Heart right ventricle (tissue), 16 donors: ENCODE results near the gene ATXN1. TPM values are rescaled to one million over a fixed set of nuclear protein-coding genes. Genes with fewer than 3 reads are reported as not detected.

Source experiments
- ATAC-seq, 8 donors: fragments of 200-7000 bp; cut with Tn5 transposase; one replicate each; pipeline ENCODE4 v1.9.1; 2020; ENCODE audit warnings: mild to moderate bottlenecking in 8 of 8, moderate library complexity in 8 of 8, moderate number of reproducible peaks in 1 of 8
- DNase-seq, 2 donors: peaks; one replicate each; pipeline ENCODE4 v3.0.0-alpha.2; 2020
- H3K27ac ChIP-seq, 10 donors: fragments of 200-600 bp; sonication (generic) in 2 of 10; one replicate each; pipeline versions ENCODE4 v1.5.0 to v1.8.0; 2020 to 2022; ENCODE audit warnings: mild to moderate bottlenecking in 3 of 10
- H3K27me3 ChIP-seq, 7 donors: fragments of 200-600 bp; one replicate each; pipeline ENCODE4 v1.8.0; 2021 to 2022; ENCODE audit warnings: mild to moderate bottlenecking in 2 of 7
- H3K36me3 ChIP-seq, 9 donors: fragments of 200-600 bp; sonication (generic) in 1 of 9; one replicate each; pipeline versions ENCODE4 v1.5.0 to v1.8.0; 2020 to 2022; ENCODE audit warnings: mild to moderate bottlenecking in 2 of 9
- H3K4me1 ChIP-seq, 9 donors: fragments of 200-600 bp; sonication (generic) in 1 of 9; one replicate each; pipeline versions ENCODE4 v1.5.0 to v1.8.0; 2020 to 2022; ENCODE audit warnings: mild to moderate bottlenecking in 4 of 9
- H3K4me3 ChIP-seq, 10 donors: fragments of 200-600 bp; sonication (generic) in 2 of 10; one replicate each; pipeline versions ENCODE4 v1.5.0 to v1.8.0; 2020 to 2022; ENCODE audit warnings: mild to moderate bottlenecking in 7 of 10, moderate library complexity in 2 of 10
- H3K9me3 ChIP-seq, 11 donors: fragments of 200-600 bp in 10 of 11; sonication (generic) in 2 of 11; one replicate each; pipeline versions ENCODE4 v1.5.0 to v1.8.0; 2013 to 2022; ENCODE audit warnings: mild to moderate bottlenecking in 2 of 11, control low read depth in 1 of 11, moderate library complexity in 1 of 11
- CTCF ChIP-seq, 9 donors: fragments of 200-600 bp; sonication (generic) in 2 of 9; IDR thresholded peaks; one replicate each; pipeline versions ENCODE4 v1.5.0 to v1.8.0; 2021 to 2022; ENCODE audit warnings: antibody characterized with exemption in 9 of 9, mild to moderate bottlenecking in 5 of 9, moderate library complexity in 1 of 9
- WGBS, 2 donors: extraction: QIAGEN DNeasy Blood & Tissue Kit; methylation state at CpG; one replicate each; pipeline ENCODE4 v1.1.7; 2013; ENCODE audit warnings: inconsistent platforms in 1 of 2; 5-methylcytosine and 5-hydroxymethylcytosine counted together
- intact Hi-C, 10 donors: fragments of 100-400 bp; cut with DNase I; formaldehyde crosslinking; loops; one replicate each; pipeline versions ENCODE4 v1.11.1 to v1.14.2; 2022
- polyA plus RNA-seq, 2 donors: library from polyadenylated mRNA; stranded (reverse); fragments of 200-250 nt; gene quantifications; one replicate each; pipeline ENCODE4 v1.2.3, GENCODE V29; 2013
- total RNA-seq, 10 donors: library from RNA; stranded (reverse); fragmentation: NEBNext Ultra II Directional in 3 of 10; extraction: Animal tissue kit (Norgen Biotek cat#: 25700) in 3 of 10; gene quantifications; one replicate each; pipeline versions ENCODE4 v1.2.1 to v1.2.4, GENCODE V29; 2021 to 2023
- donor health status: Arrhythmogenic right ventricular cardiomyopathy.
- donor health status: ischemic (EF 13 %, LVEDD 7.1; RV severe dilation, severe dysfunction).
- donor health status: healthy with polysubstance abuse.
- donor health status: DM: no; HTN: yes; CAD: no.
- donor health status: DM: no; HTN: no; CAD: no.
- donor health status: ischemic (EF 25% LVEDD 6.9; RV normal size, moderate dysfunction).
- donor health status: ischemic (EF 25% LVEDD 5.7; RV mildly dilated, moderate dysfunction).
- donor health status: healthy.
- donor health status: DM: yes; HTN: yes; CAD: no.
- donor health status: Ischemic cardiomyopathy.
- donor health status: ischemic (EF 35%, LVEDD 5.7; RV mildly dilated, moderate dysfunction).
- donor health status: nonischemic (EF 11% LVEDD 7.7; RV severe dilation, severe dysfunction).
- donor health status: DM: yes; HTN: yes; CAD: no.
- donor health status: PGD.
- donor health status: ischemic (EF 29% LVEDD 5.4; RV normal size, mild dysfunction).
- donor health status: nonischemic (EF 23%, LVEDD 6.1; RV moderate dilation, normal function).

Gene ATXN1
- total and polyA plus RNA-seq, 12 donors: 4.1 to 46.5 (median 40.3) TPM

GRCh38 chr6:16741112-16742016 is 19.9 kb downstream of the ATXN1 start:
- intact Hi-C loops: no loop called here
- peak in 4 of 8 donors; percentile 42 to 52 (median 48) for ATAC-seq
- DNase-seq: no peak
- Histone ChIP-seq H3K27me3 (no peaks in the 10 kb centered on the region), H3K36me3 (peaks cover 0 to 12% (median 0%) of the 10 kb centered on the region in 9 donors), H3K4me1 (peaks cover 9 to 85% (median 74%) of the 10 kb centered on the region in 9 donors), H3K27ac (peak overlapping the region in 9 of 10 donors; percentile 6 to 66 (median 31)), H3K9me3 (no peaks in the 10 kb centered on the region), H3K4me3 (no peak overlapping the region)
- WGBS, 2 donors: 60 to 63% methylated on average over 8 of the region's 8 CpGs
- TF ChIP-seq CTCF (IDR thresholded peaks at IDR 0.05): no peak

- DNase-seq: no peak
- Histone ChIP-seq H3K27ac (peak overlapping the region in 2 of 10 donors; percentile 7 to 66), H3K4me3 (no peak overlapping the region), H3K36me3 (peaks cover 0 to 9% (median 0%) of the 10 kb centered on the region in 9 donors), H3K9me3 (no peaks in the 10 kb centered on the region), H3K4me1 (peaks cover 9 to 90% (median 78%) of the 10 kb centered on the region in 9 donors), H3K27me3 (no peaks in the 10 kb centered on the region)
- intact Hi-C loops: no loop called here
- ATAC-seq: no peak
- TF ChIP-seq CTCF (IDR thresholded peaks at IDR 0.05): no peak
Observed at GRCh38 chr6:16740097-16740496, 21.2 kb downstream of the ATXN1 start.

GRCh38 chr6:16739329-16739801 is 21.9 kb downstream of the ATXN1 start:
- no peaks in the 10 kb centered on the region for H3K9me3 ChIP-seq
- peak overlapping the region in 2 of 10 donors; percentile 7 to 66 for H3K27ac ChIP-seq
- peak in 4 of 9 donors; percentile 4 to 27 (median 22) for TF ChIP-seq CTCF (IDR thresholded peaks at IDR 0.05)
- WGBS, 2 donors: 63 to 67% methylated on average over 7 of the region's 7 CpGs
- DNase-seq: no peak
- H3K4me3 ChIP-seq: no peak overlapping the region
- peak in 7 of 8 donors; percentile 23 to 66 (median 42) for ATAC-seq
- peaks cover 0 to 10% (median 0%) of the 10 kb centered on the region in 9 donors for H3K36me3 ChIP-seq
- intact Hi-C loops: no loop called here
- peaks cover 9 to 86% (median 71%) of the 10 kb centered on the region in 9 donors for H3K4me1 ChIP-seq
- no peaks in the 10 kb centered on the region for H3K27me3 ChIP-seq

- intact Hi-C loops: no loop called here
- Histone ChIP-seq H3K27me3 (no peaks in the 10 kb centered on the region), H3K9me3 (no peaks in the 10 kb centered on the region), H3K4me3 (peak overlapping the region in 1 of 10 donors; percentile 4), H3K36me3 (peaks cover 0 to 15% (median 0%) of the 10 kb centered on the region in 9 donors), H3K4me1 (peaks cover 12 to 82% (median 66%) of the 10 kb centered on the region in 9 donors), H3K27ac (peak overlapping the region in 7 of 10 donors; percentile 18 to 75 (median 65))
- no peak for TF ChIP-seq CTCF (IDR thresholded peaks at IDR 0.05)
- no peak for ATAC-seq
- WGBS, 2 donors: 56 to 59% methylated on average over 5 of the region's 5 CpGs
- DNase-seq: no peak
Observed at GRCh38 chr6:16737925-16738324, 23.3 kb downstream of the ATXN1 start.
